Stimulated activated CD8-positive, alpha-beta memory T cell treated with anti-CD3 and anti-CD28 coated beads, Interleukin-12 subunit alpha, Interleukin-12 subunit beta, amount 100 ng/mL, for 1 hour (primary cell): Measurements from ENCODE around the gene TAGLN3.

ENCODE experiments used
- DNase-seq: peaks from one replicate; pipeline ENCODE4 v3.0.0-alpha.2; 2020; ENCODE audit warnings: low read depth

Gene TAGLN3

DNA sequence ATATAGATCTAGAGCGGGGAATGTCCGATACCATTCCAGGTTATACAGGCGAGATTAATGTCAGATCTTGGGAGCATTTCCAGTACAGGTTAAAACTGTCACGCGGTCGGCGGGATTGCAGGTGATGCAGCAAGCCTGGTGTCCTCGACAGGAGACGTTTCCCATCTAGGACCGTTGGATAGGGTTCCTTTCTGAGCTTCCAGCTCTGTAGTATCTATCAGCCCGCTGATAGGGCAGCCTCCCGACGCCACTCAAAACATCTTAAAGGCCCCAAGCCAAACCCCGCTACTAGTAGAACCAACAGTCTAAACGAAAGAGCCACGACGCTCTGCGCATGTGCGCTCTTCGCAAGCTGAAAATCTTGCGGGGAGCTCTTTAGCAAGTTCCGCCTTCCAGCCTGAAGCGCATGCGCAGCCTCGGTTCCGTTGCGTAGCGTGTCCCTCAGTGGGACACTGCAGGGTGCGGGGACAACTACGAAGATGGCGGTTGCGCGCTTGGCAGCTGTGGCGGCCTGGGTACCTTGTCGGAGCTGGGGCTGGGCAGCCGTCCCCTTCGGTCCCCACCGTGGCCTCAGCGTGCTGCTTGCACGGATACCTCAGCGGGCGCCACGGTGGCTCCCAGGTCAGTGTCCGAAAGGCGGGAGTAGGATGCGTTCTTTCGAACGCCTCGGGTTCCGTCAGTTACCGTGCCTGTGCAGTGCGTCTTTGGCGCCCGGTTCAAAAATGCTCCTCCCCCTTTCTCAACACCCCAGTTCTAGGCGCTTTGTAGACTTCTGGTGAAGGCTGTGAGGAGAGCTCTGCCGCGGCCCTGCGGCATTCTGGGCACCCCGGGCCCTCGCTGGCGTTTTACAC is 19.9 kb upstream of the TAGLN3 start, which contains the start of gene ABHD10:
Gene ABHD10, plus strand, starts transcription at position 444 of the 851 bp plus-strand sequence. Its CDS starts 36 bp downstream, at position 480.
- DNase-seq: peak; percentile 97

DNA sequence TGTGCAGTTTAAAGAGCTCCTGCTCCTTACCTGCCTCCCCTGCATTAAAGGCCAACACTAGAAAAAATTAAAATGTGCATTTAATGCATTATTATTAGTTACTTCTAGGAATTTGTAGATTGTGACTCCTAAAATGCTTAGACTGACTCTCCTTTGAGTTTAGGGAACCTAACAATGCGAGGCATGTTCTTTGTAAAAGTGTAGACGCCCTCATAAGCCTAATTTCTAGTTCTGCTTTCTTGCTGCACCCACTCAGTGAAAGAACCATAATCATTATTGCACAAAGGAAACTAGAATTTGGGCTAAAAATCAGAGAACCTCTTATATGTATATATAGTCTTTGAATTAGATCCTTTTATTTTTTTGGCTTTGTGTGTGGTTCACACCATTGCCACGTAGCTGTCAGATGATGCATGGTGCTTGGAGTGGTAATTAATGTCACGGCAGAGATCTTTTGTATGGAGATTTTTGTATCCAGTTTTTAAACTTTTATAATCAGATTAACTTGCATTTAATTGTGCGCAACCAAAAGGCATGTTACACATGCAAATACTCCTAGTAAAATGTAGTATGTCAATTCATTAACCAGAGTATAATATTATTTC is 19.2 kb upstream of the TAGLN3 start:
- DNase-seq: no peak

DNA sequence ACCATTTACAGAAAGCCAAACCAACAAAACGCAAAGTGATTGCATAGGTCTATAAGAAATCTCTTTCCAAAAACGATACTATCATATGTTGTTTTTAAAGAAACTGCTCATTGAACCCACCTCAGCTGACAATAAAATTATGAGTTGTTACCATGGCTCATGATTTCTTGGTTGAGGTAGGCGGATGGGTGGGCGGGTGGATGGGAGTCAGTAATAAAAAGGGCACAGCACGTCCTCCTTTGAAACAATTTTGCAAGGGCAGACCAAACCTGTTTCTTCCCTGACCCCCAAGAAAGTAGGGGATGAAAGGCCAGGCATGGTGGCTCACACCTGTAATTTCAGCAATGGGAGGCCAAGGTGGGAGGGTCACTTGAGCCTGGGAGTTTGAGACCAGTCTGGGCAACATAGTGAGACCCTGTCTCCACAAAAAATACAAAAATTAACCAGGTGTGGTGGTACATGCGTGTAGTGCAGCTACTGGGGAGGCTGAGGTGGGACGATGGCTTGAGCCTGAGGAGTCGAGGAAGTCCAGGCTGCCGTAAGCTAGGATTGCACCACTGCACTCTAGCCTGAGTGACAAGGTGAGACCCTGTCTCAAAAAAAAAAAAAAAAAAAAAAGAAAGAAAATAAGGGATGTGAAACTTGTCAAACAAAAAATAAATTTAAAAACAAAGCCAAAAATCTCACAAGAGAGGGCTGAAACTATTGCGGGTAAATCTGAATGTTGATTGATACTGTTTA is 17.8 kb upstream of the TAGLN3 start:
- DNase-seq: no peak

DNA sequence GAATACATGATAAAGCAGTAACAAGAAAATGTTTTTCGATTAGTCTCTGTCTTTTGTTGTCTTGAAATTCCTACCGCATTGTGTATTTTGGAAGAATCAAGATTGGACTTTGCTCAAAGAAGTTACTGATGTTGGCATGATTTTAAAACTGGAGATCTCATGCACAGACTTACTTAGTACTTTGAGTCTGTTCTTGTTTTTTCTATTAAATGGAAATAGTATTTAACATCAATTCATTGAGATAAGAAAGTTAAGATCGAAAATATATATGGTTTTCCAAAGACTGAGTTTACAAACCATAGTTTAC is 17.3 kb upstream of the TAGLN3 start:
- DNase-seq: no peak

DNA sequence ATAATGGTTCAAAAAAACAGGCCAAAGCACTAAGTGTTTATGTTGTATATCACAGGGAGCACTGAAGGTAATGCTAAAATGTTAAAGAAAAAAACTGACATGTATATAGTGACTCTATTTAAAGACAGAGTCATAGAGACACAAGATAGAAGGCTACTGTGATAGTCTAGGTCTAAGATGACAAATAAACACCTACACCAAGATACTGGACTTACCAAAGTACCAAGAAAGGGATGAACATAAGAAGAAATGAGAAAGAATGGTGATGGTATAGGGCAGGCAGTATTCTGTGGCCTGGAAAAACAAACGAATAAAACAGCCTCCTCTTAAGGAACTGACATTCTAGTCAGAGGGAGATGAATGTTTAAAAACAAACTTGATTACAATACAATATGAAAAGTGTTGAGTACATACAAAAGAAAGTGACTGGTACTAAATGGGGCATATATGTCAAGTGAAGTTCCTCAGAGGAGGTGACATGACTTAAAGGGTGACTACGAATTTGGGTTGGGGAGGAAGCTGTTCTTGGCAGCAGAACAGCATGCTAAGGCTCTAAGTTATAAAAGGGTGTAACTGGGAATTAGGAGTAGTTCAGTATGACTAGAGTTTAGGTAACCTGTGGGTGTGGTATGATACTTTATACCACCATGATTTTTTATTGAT is 14.0 kb upstream of the TAGLN3 start:
- DNase-seq: no peak

DNA sequence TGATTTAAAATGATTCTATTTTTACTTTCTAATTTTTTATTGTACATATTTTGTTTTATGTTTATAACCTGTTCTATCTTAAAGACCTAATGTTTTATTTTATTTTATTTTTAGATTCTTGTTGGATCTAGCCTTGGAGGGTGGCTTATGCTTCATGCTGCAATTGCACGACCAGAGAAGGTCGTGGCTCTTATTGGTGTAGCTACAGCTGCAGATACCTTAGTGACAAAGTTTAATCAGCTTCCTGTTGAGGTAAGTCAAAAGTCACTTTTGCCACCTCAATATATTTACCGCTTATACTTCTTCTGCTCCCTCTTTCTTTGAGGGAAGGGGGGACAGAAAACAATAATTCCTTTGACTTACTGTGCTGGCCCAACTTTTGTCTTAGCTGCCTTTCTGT is 11.9 kb upstream of the TAGLN3 start:
- no peak for DNase-seq

DNA sequence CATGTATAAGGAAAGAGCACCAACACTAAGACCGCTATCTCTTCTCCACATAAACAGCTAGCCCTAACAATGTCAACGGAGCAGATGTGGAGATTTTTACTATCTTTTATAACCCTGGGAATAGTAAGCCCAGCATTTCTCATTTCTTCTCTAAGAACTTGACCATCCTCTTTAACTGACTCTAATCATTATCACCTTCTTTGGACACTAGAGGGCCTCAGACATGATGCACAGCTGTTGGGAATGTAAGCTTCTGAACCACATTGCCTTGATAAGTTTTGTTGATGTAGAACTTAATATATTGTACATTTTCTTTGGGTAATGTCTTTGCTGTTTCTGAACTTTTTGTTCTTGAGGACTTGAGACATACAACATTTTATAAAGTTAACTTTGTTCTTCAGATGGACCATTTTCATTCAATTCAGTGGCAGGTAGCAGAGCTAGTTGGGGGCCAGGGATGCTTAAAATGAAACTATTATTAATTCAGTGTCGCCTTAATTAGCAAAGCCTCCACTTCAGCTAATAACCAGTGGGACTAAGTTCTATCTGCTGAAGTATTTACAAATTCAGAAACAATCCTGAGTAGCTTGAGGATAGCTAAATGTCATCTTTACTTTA is 9.6 kb upstream of the TAGLN3 start:
- DNase-seq: no peak

DNA sequence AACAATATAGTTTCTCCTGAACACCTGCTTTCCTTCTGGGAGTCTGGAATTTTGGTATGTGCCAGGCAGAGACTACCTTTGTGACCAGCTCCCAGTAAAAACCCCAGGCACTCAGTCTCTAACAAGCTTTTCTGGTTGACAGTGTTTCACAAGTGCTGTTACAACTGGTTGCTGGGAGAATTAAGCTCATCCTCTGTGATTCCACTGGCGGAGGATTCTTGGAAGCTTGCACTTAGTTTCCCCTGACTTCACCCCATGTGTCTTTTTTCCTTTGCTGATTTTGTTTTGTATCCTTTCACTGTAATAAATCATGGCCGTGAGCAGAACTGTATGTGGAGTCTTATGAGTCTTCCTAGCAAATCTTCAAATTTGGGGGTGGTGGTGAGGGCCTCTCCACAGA is 5.7 kb upstream of the TAGLN3 start:
- DNase-seq: no peak

DNA sequence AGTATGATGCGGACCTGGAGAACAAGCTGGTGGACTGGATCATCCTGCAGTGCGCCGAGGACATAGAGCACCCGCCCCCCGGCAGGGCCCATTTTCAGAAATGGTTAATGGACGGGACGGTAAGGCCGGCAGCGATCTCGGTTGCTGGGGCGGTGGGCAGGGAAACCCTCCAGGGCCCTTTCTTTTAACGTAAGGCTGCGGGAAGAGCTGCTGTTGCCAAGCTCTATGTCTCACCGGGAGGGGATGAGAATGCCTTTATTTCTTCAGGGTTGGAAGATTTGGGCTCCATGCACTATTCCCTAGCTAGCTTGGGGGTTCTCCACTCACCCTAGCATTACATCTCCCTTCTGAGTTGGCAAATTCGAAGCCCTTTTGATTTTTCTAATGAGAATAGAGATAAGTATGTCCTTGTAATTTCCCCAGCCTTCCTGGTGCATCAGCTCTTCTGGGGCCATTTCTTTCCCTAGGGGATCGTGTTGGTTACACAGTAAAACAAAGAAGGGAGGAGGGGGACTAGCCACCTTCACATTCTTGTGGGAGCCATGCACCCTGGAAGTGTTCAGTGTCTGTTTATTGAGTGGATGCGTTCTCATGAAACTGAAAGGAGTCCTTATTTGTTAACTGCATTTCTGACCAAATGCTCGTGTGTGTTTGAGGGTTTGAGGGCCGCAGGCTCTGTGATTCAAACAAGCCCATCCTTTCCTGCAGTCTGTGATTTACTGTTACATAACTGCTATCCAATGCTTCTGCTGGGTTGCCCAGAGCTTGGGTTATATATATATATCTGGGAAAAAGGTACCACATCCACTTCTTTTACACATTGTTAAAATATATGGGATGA is 982 bp downstream of the TAGLN3 start:
- no peak for DNase-seq

DNA sequence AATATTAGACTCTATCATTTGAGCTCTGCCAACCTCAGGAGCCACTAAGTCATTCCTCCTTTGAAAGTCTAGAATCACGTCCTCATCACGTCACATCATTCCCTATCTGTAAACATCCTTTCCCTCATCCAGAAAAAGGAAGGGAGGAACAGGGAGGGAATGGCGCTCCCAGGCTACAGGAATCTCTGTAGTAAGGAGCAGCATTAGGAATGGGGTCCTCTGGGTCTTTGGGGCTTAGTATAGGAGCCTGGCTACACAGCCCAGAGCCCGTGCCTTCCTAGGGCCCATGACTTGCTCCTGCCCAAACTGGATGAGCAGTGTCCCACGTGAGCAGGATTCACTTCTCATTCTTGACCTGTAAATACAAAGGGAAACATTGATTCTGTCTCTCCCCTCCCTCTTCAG is 1.6 kb downstream of the TAGLN3 start:
- DNase-seq: no peak

DNA sequence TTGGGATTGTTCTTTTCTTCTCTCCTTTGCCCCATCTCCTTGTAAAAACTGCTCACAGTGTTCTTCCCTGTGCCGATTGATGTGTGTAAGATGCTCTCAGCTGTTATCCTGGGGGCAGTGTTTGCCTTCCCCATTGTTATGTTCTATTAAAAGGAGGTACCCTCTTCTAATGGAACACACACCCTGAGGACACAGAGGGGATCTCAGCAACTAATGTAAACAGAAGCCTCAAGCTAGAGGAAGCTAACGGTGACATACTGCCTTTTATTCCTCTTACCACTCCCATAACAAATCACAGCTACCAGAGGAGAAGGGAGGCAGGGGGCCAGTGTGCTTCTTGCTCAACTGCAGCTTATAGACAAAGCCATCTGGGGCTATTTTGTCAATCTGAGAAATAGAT is 2.2 kb downstream of the TAGLN3 start:
- no peak for DNase-seq

DNA sequence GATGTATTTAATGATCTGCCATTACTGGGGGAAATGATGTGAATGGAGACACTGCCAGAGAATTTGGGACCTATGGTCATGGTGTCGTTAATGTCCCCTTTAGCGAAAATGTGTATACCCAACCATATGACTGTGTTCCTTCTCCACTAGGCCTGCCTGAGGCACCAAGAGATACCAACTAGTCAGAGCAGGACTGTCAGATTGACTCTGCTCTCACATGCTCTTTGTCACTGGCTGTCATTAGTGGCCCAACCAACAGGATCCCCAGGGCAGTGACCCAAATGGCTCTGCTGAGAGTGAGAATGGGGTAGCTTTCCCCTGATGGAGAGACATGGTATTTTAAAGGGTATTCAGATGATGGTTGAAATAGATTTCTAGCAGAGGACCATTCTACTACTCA is 2.8 kb downstream of the TAGLN3 start:
- DNase-seq: no peak

DNA sequence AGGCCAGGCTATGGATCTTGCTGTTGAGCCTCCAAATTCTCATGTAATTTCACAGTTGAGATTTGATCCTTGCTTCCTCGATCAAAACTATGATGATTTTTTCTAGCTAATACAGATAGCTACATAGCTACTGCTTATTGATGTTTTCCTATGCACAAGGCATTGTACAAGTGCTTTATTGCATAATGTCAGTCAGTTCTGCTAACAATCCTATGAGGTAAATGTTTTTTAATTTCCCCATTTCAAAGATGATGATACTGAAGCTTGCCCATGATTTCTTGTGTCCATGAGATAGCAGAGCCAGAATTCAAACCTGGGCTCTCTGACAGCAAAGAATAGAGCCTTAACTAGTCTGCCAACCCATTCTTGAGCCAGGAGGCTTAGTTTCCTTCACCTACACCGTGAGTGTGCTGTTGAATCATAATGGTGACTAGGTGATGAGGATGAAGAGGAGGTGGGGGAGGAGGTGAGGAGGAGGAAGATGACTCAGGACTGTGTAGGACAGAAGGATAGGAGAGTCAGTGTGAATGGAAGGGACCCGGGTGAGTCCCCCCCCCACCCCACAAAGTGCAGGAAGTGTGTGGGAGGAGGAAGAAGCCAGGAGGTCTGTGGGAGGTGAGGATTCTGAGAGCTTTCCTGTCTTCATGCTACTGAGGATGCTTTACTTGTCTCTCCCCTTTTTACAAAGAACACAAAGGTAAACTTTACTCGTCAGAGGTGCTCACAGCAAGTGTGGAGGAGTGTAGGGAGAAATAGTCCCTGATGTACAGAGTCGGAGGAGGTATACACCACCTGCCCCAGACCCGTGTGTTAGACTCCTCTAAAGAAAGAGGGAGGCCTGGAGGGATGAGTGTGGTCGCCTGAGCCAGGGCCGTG is 3.6 kb downstream of the TAGLN3 start:
- DNase-seq: no peak

DNA sequence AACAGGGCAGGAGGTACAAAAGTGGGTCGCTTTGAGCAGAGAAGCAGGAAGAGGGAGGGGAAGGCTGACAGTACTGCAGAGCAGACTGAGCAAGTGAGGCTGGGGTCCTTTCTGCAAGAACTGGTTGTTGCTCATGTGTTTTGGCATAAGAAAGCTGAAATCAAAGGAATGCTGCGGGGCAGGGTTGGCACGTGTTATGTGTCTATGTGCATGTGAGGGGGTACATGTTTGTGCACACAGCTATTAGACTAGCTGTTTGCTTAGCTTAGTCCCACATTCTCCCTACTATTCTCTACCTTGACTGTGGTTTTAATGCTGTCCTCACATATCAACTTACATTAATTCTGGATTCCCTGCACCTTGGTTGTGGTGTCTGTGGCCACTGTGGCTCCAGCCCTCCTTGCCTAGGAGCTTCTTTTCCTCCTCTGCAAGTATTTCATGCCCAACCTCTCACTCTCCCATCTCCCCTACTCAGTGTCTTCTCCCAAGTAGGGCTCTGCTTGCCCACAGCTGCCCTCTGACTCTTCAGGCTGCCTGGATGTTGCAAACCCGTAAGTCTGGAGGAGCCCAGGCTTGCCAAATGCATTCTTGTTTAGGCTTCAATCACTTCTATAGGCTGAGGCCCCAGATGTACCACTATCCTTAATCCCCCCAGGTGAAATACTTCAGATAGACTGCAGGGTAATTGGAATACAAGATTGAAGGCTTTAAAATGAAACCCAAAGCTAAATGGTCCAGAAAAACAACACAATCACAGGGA is 4.8 kb downstream of the TAGLN3 start:
- no peak for DNase-seq

DNA sequence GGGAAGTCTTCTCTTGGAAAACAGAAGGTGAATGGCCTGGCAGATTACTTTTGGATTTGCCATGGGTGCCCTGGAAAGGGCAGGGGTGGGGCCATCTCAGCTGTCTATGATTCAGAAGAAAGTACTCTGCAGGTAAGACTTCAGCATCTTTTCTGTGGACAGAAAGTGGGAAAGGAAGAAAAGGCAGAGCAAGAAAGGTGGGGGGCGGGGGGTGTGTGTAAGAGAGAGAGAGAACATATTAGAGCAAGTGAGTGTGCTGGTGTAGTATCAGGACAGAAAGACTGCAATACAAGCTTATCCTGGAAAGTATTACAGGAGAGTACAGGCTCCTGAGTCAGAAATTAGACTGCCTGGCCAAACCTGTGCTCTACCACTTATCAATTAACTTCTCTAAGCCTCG is 5.5 kb downstream of the TAGLN3 start:
- DNase-seq: no peak

DNA sequence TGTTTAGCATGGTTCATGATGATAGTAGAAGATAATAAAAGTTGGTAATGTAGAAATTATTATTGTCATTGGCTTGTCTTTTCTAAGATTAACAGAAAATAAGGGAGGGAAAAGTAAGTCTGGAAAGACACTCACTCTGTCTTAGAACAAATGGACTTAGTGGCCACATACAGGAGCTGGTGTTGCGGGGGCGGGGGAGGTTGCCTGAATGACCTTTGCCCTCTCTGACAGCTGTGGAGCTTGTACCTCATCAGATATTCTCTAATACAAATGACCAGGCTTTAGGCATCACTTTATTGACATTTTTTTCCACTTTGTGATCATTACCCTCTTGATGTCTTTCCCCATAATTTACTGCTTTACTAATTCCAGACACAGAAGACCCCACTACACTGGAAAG is 5.9 kb downstream of the TAGLN3 start:
- no peak for DNase-seq

DNA sequence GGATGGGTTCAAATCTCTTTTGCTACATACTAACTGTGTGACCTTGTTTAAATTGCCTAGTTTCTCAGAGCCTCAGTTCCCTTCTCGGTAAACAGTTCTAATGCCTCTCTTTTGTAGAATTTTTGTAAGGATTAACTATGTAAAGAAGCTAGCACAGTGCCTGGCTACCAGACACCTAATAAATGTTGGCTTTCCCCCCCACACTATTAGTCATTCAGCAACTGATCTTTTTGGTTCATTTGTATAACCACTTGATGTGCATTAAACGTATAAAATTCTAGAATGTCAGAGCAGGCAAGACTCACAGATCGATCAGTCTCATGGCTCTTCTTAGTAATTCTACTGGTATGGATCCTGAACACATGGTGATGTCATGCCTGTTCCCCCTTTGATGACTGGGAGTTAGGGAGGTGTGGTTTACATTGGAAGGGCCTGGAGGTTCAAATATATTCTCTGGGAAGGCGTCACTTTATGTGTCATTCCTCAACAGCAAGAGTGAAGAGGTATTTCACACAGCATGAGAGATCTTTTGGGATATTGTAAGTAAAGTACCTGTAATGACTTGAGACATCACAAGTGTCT is 6.5 kb downstream of the TAGLN3 start:
- DNase-seq: no peak

DNA sequence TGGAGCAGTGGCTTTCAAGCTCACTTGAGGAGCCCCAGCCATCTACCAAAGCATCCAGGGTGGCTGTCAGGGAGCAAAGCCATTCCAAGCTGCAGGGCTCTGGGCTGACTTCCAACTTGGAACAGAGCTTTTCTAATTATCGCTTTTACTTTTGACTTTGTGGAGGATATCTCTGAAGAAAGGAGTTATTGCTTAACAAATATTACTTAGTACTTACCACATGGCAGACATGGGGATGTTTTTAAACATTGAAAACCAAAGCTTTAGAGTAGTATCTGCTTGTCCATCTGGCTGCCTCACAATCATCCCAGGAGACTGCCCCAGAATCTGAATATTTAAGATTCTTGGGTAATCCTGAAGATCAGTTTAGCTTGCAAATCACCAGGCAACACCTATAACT is 8.9 kb downstream of the TAGLN3 start:
- DNase-seq: no peak

DNA sequence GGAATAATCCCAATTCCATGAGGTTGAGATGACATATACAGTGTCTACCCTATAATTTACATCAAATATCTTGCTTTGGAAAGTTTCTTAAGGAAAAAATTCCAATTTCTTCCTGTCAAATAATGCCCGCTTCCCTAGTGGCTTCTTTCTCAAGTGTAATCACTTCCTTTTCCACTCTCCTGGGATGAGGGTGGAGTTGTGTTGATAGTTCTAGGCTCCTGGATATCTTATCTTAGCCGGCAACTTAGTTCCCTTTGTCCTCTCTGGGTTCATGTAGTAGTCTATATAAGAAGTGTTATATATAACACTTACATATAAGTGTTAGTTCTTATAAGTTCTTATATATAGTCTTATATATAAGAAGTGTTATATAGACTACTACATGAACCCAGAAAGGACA is 10.9 kb downstream of the TAGLN3 start:
- DNase-seq: no peak
